ENCODE data around the gene EREG.

DNA sequence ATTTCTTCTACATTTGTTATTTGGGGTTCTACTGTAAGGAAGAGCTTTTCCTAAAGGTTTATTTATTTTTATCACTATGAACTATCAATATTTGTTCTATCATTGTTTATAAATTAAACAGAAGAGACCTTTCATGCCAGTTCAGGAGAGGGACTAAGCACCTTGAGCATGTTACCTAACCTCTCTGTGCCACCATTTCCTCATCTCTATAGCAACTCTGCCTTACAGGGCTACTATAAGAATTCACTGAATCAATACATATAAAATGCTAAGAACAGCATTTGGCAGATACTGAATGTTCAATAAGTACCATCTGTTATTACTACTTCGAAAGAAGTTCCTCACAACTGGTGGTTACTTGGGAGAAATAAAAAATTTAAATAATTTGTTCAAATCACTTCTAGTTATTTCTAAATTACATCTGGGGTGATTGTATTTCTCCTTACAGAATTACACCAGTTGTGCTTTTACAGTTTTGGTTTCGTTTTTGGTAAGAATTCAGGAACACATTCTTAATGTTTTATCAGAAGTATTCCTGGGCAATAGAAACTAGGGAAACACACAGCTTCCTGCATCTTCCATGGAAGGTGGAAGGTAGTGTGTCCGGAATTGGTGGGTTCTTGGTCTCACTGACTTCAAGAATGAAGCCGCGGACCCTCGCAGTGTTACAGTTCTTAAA is 32.9 kb downstream of the EREG start:
- TF ChIP-seq POLR2AphosphoS5 (IDR thresholded peaks at IDR 0.05) (no peak), CTCF (IDR thresholded peaks at IDR 0.05) (no peak)
